ENCODE measurements around the gene NUDT14. TPM values are rescaled to one million over a fixed set of nuclear protein-coding genes. Genes with fewer than 3 reads are reported as not detected.

Gene NUDT14
- total RNA-seq, 1 experiment from 2014 or later: 18.0 TPM

- DNase-seq (ENCODE audit: low spot score): no peak
Measured at GRCh38 chr14:105212541-105213300, 31.6 kb upstream of the NUDT14 start.

- DNase-seq (ENCODE audit: low spot score): no peak
Measured at GRCh38 chr14:105211758-105212089, 30.6 kb upstream of the NUDT14 start.

GRCh38 chr14:105211086-105211757 lies 30.1 kb upstream of the NUDT14 start:
- no peak for DNase-seq (ENCODE audit: low spot score)

- DNase-seq (ENCODE audit: low spot score): no peak
Measured at GRCh38 chr14:105210266-105211025, 29.3 kb upstream of the NUDT14 start.

- no peak for DNase-seq (ENCODE audit: low spot score)
Measured at GRCh38 chr14:105209646-105210045, 28.5 kb upstream of the NUDT14 start.

- DNase-seq (ENCODE audit: low spot score): no peak
Measured at GRCh38 chr14:105209091-105209490, 28.0 kb upstream of the NUDT14 start.

- DNase-seq (ENCODE audit: low spot score): no peak
Measured at GRCh38 chr14:105208738-105209075, 27.6 kb upstream of the NUDT14 start.

- no peak for DNase-seq (ENCODE audit: low spot score)
Measured at GRCh38 chr14:105207996-105208737, 27.1 kb upstream of the NUDT14 start.

- DNase-seq (ENCODE audit: low spot score): no peak
Measured at GRCh38 chr14:105207460-105207901, 26.4 kb upstream of the NUDT14 start.

- no peak for DNase-seq (ENCODE audit: low spot score)
Measured at GRCh38 chr14:105206873-105207272, 25.8 kb upstream of the NUDT14 start.

- DNase-seq (ENCODE audit: low spot score): no peak
Measured at GRCh38 chr14:105205673-105206208, 24.6 kb upstream of the NUDT14 start.

- no peak for DNase-seq (ENCODE audit: low spot score)
Measured at GRCh38 chr14:105204931-105205672, 24.0 kb upstream of the NUDT14 start.

- DNase-seq (ENCODE audit: low spot score): no peak
Measured at GRCh38 chr14:105204206-105204930, 23.3 kb upstream of the NUDT14 start.

GRCh38 chr14:105203701-105204100 lies 22.6 kb upstream of the NUDT14 start:
- no peak for DNase-seq (ENCODE audit: low spot score)

- no peak for DNase-seq (ENCODE audit: low spot score)
Measured at GRCh38 chr14:105203057-105203531, 22.0 kb upstream of the NUDT14 start.

- DNase-seq (ENCODE audit: low spot score): no peak
Measured at GRCh38 chr14:105201925-105202513, 20.9 kb upstream of the NUDT14 start.

- DNase-seq (ENCODE audit: low spot score): no peak
Measured at GRCh38 chr14:105201156-105201924, 20.2 kb upstream of the NUDT14 start.

- no peak for DNase-seq (ENCODE audit: low spot score)
Measured at GRCh38 chr14:105200641-105201040, 19.5 kb upstream of the NUDT14 start.

- DNase-seq (ENCODE audit: low spot score): no peak
Measured at GRCh38 chr14:105200074-105200473, 19.0 kb upstream of the NUDT14 start.
